LNCaP clone FGC (cell line): ENCODE data around the gene INS.

Source experiments
- DNase-seq: peaks from one replicate; pipeline ENCODE4 v3.0.0-alpha.2; 2011; ENCODE audit warnings: low read depth
- H3K4me3 ChIP-seq: 2 replicates; pipeline ENCODE4 v1.5.1; 2011; ENCODE audit warnings: mild to moderate bottlenecking, low read depth, low read length, control low read depth
- CTCF ChIP-seq: IDR thresholded peaks from 2 replicates; pipeline ENCODE4 v1.5.1; 2012; ENCODE audit warnings: mild to moderate bottlenecking; ENCODE audit not compliant: control insufficient read depth, insufficient read depth; ENCODE audit errors: extremely low read depth

INS gene

GRCh38 chr11:2163428-2163978 is 2.5 kb upstream of the INS start:
- no peak for DNase-seq
- no peak for TF ChIP-seq CTCF
- no peak overlapping the region for H3K4me3 ChIP-seq

GRCh38 chr11:2159536-2160413 is 1.2 kb downstream of the INS start:
- no peak for TF ChIP-seq CTCF
- DNase-seq = no peak
- no peak overlapping the region for H3K4me3 ChIP-seq

GRCh38 chr11:2158966-2159365 is 2.0 kb downstream of the INS start:
- no peak for DNase-seq
- no peak for TF ChIP-seq CTCF
- H3K4me3 ChIP-seq = no peak overlapping the region

- H3K4me3 ChIP-seq = no peak overlapping the region
- TF ChIP-seq CTCF = no peak
- no peak for DNase-seq
Measured at GRCh38 chr11:2158296-2158737, 2.7 kb downstream of the INS start.

GRCh38 chr11:2157294-2158040 is 3.5 kb downstream of the INS start:
- no peak for TF ChIP-seq CTCF
- no peak for DNase-seq
- no peak overlapping the region for H3K4me3 ChIP-seq

GRCh38 chr11:2156416-2157182 is 4.4 kb downstream of the INS start:
- DNase-seq = peak; percentile 51
- TF ChIP-seq CTCF = peak; percentile 94
- H3K4me3 ChIP-seq = no peak overlapping the region
